Vagina (tissue), 2 donors: ENCODE measurements around the gene ZWILCH.

Experiments
- CTCF ChIP-seq, 3 experiments: fragments of 450-650 bp in 2 of 3; fragments of 200-600 bp in 1 of 3; sonication (generic) in 1 of 3; IDR thresholded peaks; one replicate each; pipeline ENCODE4 v1.5.1; 2017 to 2019; ENCODE audit warnings: antibody characterized with exemption in 3 of 3, mild to moderate bottlenecking in 2 of 3, moderate library complexity in 2 of 3
- POLR2A ChIP-seq, 2 donors: fragments of 450-650 bp; IDR thresholded peaks; one replicate each; pipeline ENCODE4 v1.6.1; 2017; ENCODE audit warnings: antibody characterized with exemption in 2 of 2, mild to moderate bottlenecking in 2 of 2, moderate library complexity in 2 of 2

- no peak for TF ChIP-seq CTCF (IDR thresholded peaks at IDR 0.05)
- no peak for TF ChIP-seq POLR2A (IDR thresholded peaks at IDR 0.05)
These were observed 59.3 kb downstream of the ZWILCH start for GRCh38 chr15:66564136-66565041.
